Measurements from ENCODE around the gene CTIF.

- TF ChIP-seq, protein P1, sequence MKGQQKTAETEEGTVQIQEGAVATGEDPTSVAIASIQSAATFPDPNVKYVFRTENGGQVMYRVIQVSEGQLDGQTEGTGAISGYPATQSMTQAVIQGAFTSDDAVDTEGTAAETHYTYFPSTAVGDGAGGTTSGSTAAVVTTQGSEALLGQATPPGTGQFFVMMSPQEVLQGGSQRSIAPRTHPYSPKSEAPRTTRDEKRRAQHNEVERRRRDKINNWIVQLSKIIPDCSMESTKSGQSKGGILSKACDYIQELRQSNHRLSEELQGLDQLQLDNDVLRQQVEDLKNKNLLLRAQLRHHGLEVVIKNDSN (IDR thresholded peaks at IDR 0.05; ENCODE audit: borderline replicate concordance, low read depth), result no peak
- TF ChIP-seq, protein P2, sequence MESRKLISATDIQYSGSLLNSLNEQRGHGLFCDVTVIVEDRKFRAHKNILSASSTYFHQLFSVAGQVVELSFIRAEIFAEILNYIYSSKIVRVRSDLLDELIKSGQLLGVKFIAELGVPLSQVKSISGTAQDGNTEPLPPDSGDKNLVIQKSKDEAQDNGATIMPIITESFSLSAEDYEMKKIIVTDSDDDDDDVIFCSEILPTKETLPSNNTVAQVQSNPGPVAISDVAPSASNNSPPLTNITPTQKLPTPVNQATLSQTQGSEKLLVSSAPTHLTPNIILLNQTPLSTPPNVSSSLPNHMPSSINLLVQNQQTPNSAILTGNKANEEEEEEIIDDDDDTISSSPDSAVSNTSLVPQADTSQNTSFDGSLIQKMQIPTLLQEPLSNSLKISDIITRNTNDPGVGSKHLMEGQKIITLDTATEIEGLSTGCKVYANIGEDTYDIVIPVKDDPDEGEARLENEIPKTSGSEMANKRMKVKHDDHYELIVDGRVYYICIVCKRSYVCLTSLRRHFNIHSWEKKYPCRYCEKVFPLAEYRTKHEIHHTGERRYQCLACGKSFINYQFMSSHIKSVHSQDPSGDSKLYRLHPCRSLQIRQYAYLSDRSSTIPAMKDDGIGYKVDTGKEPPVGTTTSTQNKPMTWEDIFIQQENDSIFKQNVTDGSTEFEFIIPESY (IDR thresholded peaks at IDR 0.05; ENCODE audit: borderline replicate concordance, low read depth), result no peak
- no peak for TF ChIP-seq CTCF (IDR thresholded peaks at IDR 0.05)
- TF ChIP-seq MAX (IDR thresholded peaks at IDR 0.05; ENCODE audit: low read depth), result no peak
- no peak for TF ChIP-seq RFX5 (IDR thresholded peaks at IDR 0.05; ENCODE audit: low read length)
- TF ChIP-seq EZH2phosphoT487 (IDR thresholded peaks at IDR 0.05; ENCODE audit: borderline replicate concordance, low read depth), result no peak
- no peak for TF ChIP-seq RXRA (IDR thresholded peaks at IDR 0.05; ENCODE audit: borderline replicate concordance, low read depth)
- TF ChIP-seq, protein P3, sequence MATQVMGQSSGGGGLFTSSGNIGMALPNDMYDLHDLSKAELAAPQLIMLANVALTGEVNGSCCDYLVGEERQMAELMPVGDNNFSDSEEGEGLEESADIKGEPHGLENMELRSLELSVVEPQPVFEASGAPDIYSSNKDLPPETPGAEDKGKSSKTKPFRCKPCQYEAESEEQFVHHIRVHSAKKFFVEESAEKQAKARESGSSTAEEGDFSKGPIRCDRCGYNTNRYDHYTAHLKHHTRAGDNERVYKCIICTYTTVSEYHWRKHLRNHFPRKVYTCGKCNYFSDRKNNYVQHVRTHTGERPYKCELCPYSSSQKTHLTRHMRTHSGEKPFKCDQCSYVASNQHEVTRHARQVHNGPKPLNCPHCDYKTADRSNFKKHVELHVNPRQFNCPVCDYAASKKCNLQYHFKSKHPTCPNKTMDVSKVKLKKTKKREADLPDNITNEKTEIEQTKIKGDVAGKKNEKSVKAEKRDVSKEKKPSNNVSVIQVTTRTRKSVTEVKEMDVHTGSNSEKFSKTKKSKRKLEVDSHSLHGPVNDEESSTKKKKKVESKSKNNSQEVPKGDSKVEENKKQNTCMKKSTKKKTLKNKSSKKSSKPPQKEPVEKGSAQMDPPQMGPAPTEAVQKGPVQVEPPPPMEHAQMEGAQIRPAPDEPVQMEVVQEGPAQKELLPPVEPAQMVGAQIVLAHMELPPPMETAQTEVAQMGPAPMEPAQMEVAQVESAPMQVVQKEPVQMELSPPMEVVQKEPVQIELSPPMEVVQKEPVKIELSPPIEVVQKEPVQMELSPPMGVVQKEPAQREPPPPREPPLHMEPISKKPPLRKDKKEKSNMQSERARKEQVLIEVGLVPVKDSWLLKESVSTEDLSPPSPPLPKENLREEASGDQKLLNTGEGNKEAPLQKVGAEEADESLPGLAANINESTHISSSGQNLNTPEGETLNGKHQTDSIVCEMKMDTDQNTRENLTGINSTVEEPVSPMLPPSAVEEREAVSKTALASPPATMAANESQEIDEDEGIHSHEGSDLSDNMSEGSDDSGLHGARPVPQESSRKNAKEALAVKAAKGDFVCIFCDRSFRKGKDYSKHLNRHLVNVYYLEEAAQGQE (IDR thresholded peaks at IDR 0.05; ENCODE audit: low read depth, low read length), result no peak
Measured at GRCh38 chr18:48875314-48875941, 336.6 kb downstream of the CTIF start.

Data from SK-N-SH (cell line).